C4-2B (cell line): ENCODE measurements around the gene ZDHHC18.

ENCODE experiments used
- CTCF ChIP-seq: fragments of 450-650 bp; conservative IDR thresholded peaks from 2 replicates; pipeline ENCODE4 v1.5.1; 2017; ENCODE audit warnings: mild to moderate bottlenecking
- ZFX ChIP-seq: fragments of 450-650 bp; IDR thresholded peaks from 2 replicates; pipeline ENCODE4 v1.6.1; 2017

GRCh38 chr1:26839339-26839722 is 12.8 kb downstream of the ZDHHC18 start:
- TF ChIP-seq CTCF: no peak
- TF ChIP-seq ZFX: no peak
